Measurements from ENCODE around the gene MRPL30.

GRCh38 chr2:99200076-99200800 lies 19.3 kb downstream of the MRPL30 start:
- TF ChIP-seq CTCF (IDR thresholded peaks at IDR 0.05) (no peak), EZH2 (IDR thresholded peaks at IDR 0.05; ENCODE audit: borderline replicate concordance, insufficient read depth, low read depth, low read length, poor library complexity, severe bottlenecking) (no peak)

All from B cell (primary cell).